Hypothalamus (tissue), 51 donors: ENCODE measurements around the gene BPIFB2.
"Not testable (repeated sequence)": the region's sequence is repeated elsewhere in the genome, so short reads cannot be mapped to it uniquely, and the experiment has no call there.

Experiments
- DNase-seq, 51 donors: peaks; one replicate each; lab custom pipeline; 2025; lab: John Stamatoyannopoulos, UW

BPIFB2 gene

DNA sequence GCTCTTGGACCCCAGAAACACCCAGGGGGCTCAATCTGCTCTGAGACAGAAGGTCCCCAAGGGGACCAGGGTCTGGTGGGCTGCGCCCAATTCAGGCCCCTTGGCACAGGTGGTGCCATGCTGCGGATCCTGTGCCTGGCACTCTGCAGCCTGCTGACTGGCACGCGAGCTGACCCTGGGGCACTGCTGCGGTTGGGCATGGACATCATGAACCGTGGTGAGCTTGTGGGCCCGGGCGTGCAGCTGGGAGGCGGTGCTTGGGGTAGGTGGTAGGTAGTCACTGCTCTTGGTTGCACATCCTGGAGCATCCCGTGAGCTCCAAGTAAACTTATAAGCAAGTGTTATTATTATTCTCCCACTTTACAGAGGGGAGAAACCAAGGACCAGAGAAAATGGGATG is 24.0 kb downstream of the BPIFB2 start, which contains the start of gene BPIFB6:
TSS of gene BPIFB6 (plus strand) at position 118 of the 400 bp plus-strand sequence. CDS start at position 118, 0 bp downstream.
- DNase-seq, result no peak

- no peak for DNase-seq
Measured at GRCh38 chr20:33032555-33032954, 25.1 kb downstream of the BPIFB2 start.

DNA sequence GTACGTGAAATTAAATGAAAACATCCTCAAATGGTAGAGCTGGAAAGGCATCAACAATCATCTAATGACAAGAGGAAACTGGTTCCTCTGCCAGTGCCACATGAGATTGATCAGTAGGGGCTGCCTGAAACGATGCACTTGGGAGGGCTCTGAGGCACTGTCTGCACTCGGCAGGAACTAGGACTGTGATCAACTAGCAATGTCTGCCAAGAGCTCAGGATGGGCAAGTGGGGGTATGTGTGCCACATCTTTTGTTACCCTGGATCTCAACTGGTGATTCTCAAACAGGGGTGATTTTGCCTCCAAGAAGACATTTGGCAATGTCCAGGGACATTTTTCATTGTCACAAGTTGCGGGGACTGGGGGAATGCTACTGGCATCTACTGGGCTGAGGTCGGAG is 25.9 kb downstream of the BPIFB2 start:
- no peak for DNase-seq

DNA sequence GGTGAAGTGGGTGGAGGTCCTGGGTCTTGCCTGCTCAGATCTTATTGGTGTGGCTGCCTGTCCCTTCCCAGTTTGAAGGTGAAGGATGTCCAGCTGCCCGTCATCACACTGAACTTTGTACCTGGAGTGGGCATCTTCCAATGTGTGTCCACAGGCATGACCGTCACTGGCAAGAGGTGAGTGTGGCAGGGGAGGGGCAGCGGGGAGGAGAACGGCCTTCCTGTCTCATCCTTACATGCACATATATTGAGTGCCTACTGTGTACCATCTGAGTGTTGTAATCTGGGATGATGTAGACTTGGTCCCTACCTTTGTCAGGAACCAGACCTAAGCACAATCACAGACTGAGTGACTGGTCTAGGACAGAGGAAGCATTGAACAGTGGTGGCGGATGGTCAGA is 26.6 kb downstream of the BPIFB2 start:
- no peak for DNase-seq

DNA sequence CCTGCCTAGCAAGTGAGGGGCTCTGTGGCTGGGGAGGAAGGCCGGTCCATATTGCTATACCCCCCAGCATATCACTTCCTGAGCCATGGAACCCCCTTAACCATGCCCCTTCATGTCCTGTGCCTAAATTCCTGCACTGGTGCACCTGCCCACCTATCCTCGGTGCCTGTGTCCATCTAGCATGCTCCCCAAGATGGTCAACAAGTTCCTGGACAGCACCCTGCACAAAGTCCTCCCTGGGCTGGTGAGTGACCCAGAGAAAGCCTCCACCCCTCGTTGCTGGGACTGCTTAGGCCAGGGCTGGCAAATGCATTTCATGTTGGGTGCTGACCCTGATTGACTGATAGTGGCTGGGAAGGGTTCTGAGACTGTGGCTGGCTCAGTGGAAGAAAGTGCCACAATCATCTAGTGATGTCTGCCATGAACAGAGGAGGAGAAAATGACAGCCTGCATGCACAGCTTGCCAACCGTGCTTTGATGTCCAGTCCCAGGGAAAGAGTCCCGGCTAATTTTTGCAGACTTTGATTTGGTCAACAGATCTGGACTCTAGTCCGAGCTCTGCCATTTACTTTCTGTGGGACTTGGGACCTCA is 27.5 kb downstream of the BPIFB2 start:
- no peak for DNase-seq

- DNase-seq, result no peak
Measured at GRCh38 chr20:33037456-33037855, 30.0 kb downstream of the BPIFB2 start.

DNA sequence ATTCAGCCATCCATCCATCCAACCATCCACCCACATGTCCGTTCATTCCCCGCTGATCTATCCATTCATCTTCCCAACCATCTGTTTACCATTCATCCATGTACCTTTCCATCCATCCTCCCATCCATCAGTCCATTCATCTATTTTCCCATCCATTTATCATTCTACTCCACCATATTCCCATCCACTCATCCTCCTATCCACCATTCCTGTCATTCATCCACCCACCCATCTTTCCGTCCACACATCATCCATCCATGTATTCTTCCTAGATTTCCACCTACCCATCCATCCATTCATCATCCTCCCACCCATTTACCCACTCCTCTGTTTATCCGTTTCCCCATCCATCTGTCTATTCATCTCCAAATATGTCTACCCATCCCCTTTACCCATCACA is 30.7 kb downstream of the BPIFB2 start:
- DNase-seq, result no peak

GRCh38 chr20:33042430-33042829 is 34.9 kb downstream of the BPIFB2 start:
- no peak for DNase-seq

DNA sequence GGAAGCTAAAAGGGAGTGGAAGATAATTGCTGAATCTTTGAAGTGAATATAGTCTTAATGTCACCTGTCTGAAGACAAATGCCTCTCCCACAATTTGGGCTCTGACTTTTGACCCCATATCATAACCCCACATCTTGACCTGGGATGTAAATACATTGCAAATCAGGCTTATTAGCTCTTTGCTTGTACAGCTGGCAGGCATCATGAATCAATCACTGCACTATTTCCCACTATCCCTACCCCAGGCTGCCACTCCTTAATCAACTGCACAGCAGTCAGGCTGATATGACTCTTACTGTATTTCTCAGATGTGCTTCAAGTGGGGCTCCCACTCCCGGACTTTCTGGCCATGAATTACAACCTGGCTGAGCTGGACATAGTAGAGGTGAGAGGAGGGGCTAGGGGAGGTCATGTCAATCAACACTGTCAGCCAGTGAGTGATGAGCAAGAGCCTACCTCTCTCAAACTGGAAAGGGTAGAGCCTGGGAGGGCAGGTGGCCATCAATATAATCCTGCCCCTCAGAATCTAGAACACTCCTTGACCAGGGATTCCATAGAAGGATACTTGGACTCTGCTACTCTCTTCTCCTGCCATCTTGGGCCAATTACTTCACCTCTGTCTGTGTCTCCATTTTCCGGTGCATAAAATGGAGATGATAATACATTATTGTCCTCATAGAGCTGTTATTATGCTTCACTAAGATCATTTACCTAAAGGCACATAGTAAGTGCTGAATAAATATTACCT is 35.7 kb downstream of the BPIFB2 start:
- no peak for DNase-seq

DNA sequence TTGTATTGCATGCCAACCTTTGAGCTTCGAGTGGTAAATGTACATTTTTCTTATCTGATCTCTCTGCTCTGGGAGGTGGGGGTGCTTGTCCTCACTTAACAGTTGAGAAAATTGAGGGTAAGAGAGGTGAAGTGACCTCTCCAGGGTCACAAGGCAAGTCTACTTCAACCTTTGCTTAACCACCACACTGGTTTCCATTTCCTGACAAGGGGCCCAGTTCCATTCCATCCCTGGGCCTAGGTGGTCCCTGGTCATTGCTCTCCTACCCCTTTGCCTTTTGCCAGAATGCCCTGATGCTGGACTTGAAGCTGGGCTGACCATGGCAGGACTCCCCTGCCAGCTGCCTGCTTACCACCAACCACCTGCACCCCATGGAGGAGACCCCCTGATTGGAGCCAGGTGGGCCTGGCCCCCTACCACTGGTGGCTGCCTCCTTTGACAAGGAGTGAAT is 36.3 kb downstream of the BPIFB2 start:
- no peak for DNase-seq

- DNase-seq, result not testable (repeated sequence)
Measured at GRCh38 chr20:33045129-33045721, 37.7 kb downstream of the BPIFB2 start.

DNA sequence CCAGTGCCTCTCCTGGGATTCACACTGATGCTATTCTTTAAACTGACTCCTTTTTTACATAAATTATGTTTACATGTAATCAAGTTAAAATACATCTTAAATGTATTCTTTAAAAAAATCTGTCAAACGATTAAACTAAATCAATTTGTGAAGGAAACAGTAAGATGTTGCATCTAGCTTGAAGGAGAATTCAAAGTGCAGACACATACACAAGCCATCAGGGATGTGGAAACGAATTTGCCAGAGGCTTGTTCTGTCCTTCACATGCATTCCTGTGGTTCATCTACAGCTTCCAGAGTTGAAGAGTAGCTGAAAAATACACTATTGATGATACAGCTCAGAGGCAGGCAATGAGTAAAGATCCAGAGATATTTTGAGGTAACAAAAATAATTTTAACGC is 38.9 kb downstream of the BPIFB2 start:
- no peak for DNase-seq

DNA sequence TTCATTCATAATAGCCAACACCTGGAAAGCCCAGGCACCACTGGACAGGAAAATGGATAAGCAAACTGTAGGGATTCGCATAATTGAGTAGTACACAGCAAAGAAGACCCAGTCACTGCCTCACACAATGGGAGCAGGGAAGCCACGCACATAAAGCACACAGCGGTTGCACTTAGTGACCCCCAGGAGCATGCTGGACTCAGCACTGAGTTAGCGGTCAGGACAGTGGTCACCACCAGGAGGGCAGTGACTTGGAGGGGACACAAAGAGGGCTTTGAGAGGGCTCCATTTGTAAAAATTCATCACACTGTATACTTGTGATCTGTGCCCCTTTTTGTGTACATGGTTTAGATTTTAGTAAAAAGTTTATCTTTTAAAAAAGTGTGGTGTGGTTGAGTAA is 43.8 kb downstream of the BPIFB2 start:
- DNase-seq, result no peak

DNA sequence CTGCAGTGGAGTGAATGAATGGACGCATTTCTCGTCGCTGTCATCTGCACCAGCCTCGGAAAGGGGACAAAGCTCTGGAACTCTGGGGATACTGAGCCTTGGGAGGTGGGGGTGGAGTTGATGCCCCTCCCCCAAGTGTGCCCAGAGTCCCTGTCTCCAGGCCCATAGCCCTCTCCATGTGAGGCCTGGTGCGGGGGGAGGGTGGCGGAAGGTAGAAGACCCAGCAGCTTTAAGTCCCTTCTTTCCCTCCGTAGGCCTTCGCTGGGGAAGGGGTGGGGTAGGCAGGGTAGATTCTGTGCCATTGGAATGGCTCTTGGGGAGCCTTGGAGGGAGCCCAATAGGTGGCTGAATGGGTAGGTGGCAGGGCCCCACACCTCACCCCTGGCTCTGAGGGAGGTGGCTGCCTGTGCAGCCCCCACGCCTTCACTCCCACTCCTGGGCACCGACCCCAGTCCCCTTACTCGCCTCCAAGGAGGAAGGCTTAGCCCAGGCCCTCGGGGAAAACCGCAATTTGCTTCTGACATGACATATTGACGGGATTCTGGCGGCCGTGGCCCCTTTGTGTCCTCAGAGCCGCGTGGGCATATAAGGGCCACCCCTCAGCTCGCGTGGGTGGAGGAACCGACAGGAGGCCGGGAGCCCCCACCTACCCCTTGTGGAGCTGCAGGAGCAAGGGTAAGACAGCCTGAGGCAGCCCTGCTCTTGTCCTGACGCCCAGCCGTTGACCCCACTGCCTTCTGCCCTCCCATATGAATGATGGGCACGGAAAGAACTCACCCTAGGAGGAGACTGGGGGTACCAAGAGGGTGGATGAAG is 46.0 kb downstream of the BPIFB2 start, which contains the start of gene BPIFB3:
TSS of gene BPIFB3 (plus strand) at position 613 of the 816 bp plus-strand sequence. CDS start 1,533 bp downstream, outside the sequence.
- DNase-seq, result no peak

GRCh38 chr20:33054381-33054780 is 46.9 kb downstream of the BPIFB2 start:
- DNase-seq, result no peak

- no peak for DNase-seq
Measured at GRCh38 chr20:33054791-33055190, 47.3 kb downstream of the BPIFB2 start.

GRCh38 chr20:33059136-33059535 is 51.6 kb downstream of the BPIFB2 start:
- no peak for DNase-seq

DNA sequence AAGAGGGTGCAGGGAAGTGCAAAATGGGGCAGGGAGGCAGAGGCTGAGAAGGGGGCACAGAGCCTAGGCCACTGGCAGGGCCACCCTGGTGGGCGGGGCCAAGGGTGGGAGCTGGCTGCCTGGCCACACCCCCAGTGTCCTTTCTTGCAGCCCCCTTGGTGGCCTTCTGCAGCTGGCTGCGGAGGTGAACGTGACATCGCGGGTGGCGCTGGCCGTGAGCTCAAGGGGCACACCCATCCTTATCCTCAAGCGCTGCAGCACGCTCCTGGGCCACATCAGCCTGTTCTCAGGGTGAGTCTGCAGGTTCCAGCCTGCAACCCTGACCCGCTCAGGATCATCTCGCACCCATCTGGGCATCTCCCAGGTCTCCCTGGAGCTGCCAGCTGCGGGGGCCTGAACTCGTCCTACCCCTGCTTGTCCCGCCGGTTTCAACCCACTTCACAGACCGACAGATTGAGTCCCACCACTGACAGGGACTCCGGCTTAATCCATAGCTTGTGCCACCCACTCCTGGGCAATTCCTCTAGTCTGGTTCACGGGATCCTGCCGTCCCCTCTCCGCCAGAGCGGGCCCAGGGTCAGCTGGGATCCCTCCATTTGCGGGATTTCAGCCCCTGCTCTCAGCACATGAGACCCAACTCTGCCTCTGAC is 52.4 kb downstream of the BPIFB2 start:
- DNase-seq, result no peak

GRCh38 chr20:33061658-33062028 is 54.1 kb downstream of the BPIFB2 start:
- DNase-seq, result no peak

DNA sequence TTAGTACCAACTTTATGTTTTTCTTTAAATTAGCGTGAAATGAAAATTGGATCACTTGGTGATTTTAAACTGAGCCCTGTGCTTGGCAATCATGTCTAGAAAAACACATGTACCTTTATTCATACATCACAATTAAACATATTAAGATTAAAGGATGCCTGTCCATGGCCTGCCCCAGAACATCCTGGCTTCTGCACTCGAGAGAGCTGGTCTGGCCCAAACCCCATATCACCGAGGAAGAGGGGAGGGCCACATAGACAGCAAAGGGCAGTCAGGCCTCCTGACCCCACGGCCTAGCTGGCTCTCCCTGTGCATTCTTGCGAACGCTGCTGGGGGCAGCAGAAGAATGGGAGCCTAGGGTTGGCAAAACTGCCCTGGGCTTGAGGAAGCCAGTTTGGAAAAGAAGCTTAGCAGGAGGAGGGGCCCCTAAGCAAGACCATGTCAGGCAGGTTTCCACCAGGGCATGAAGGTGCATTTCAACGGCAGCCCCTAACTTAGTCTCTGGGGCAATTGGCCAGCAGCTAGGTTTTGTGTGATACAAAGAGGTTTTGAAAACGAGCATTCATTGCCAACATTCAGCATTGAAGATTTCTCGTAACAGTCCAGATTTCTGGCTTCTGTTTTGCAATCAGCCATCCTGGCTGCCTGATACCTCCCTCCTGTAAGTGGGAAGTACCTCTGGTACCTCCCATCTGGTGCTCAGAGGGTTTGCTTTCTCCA is 54.8 kb downstream of the BPIFB2 start:
- DNase-seq, result peak in 1 of 51 donors; percentile 5
